HG02610 (cell line): ENCODE results near the gene ZNF780B.

Experiments used
- ATAC-seq: cut with Tn5 transposase; IDR thresholded peaks from one replicate; pipeline ENCODE4 v1.9.1; 2021; ENCODE audit warnings: mild to moderate bottlenecking, moderate library complexity; ENCODE audit not compliant: unreplicated experiment

ZNF780B gene

DNA sequence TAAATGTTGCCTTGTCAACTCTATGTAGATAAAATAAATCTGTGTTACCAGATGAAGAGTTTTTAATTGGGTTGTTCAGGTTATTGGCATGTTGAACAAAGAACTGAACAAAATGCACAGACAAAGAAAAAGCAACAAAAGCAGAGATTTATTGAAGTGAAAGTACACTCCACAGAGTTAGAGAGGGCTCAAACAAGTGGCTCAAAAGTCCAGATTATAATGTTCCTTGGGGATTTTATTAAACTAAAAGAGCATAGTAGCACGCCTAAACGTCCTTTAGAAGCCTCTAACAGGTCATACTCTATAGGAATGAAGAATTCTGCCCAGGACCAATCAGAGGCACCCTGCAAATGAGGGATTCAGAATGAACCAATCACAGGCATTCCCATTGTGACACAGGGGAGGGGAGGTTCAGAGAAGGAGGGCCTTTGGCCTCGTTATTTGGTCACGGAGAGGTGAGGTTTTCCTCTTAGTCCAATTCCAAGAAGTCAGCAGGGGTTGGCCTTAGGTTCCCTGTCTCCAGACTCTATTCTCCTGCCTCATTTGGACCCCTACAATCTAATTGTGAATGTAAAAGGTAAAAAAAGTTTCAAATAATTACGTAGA is 72.2 kb downstream of the ZNF780B start:
- no peak for ATAC-seq

DNA sequence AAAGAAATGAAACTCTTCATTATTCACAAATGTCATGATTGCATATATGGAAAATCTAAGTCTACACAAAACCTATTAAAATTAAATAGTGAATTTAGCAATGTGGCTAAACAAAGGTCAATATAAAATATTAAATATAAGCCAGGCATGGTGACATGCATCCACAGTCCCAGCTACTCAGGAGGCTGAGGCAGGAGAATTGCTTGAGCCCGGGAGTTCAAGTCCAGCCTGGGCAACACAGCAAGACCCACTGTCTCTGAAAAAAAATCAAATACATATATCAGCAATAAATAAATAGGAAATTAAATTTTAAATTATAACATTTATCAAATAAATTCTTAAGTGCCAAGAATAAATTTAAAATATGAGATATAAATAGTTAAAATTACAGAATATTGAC is 73.1 kb downstream of the ZNF780B start:
- ATAC-seq = no peak
